Stimulated activated CD8-positive, alpha-beta memory T cell treated with anti-CD3 and anti-CD28 coated beads, Interleukin-2, amount 100 ng/mL, for 48 hours (primary cell): ENCODE measurements around the gene PPP6R3.
"Not testable (repeated sequence)": the region's sequence is repeated elsewhere in the genome, so short reads cannot be mapped to it uniquely, and the experiment has no call there.

Source experiments
- DNase-seq, 2 donors: peaks; one replicate each; pipeline ENCODE4 v3.0.0-alpha.2; 2020; ENCODE audit warnings: low read depth in 2 of 2

Gene PPP6R3

GRCh38 chr11:68598816-68599653 lies 138.5 kb downstream of the PPP6R3 start:
- DNase-seq = no peak

DNA sequence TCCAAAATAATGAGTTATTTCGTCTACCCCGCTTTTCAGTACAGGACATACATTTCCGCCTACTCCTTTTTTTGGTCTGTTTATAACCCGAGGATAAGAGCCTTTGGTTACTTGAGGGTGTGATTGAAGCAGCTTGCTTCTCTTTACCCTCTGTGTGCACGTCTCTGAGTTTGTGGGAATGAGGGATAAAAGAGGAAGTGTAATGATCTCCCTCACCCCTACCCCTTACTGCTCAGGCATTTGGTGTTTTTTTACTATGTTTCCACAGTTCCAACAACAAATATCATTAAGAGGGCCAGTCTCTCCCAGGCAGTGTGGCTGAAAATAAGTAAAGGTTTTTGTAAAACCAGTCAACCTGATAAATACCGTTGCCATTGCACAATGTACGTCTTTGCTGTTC lies 140.6 kb downstream of the PPP6R3 start:
- DNase-seq = no peak

DNA sequence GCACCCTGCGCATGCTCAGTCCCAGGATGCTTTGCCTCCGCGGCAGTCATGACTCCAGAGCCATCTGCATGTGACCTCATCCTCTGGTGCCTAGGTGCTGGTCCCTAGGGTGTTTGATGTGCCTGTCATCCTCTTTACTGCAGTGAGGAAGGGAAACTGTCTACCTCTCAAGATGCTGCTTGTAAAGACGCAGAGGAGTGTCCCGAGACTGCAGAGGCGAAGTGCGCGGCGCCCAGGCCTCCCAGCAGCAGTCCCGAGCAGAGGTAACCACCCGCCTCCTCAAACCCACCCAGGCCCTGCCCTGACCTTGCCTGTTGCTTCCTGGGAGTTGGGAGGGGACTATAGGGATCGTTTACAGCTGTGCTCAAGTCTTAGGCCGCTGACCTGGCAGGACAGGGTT lies 149.2 kb downstream of the PPP6R3 start:
- no peak for DNase-seq

GRCh38 chr11:68610452-68611116 lies 150.0 kb downstream of the PPP6R3 start:
- no peak for DNase-seq

DNA sequence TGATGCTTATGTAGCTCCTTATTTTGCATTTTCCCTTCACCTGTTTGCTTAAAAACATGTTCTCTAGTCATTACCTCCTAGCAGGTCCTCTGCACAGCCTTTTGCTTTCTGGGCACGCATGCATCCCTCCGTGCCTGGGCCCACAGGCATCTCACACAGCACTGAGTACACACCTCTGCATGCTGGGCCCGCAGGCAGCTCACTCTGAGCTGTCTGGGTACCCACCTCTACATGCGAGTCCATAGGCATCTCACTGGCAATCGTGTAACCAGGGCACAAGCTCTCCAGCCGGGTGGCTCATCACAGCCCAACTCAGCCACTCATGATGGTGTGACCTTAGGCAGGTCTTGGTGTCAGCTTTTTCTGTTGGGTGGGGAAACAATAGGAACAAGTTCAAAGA lies 155.1 kb downstream of the PPP6R3 start:
- DNase-seq = no peak

GRCh38 chr11:68617925-68618809 lies 157.6 kb downstream of the PPP6R3 start:
- DNase-seq = no peak

DNA sequence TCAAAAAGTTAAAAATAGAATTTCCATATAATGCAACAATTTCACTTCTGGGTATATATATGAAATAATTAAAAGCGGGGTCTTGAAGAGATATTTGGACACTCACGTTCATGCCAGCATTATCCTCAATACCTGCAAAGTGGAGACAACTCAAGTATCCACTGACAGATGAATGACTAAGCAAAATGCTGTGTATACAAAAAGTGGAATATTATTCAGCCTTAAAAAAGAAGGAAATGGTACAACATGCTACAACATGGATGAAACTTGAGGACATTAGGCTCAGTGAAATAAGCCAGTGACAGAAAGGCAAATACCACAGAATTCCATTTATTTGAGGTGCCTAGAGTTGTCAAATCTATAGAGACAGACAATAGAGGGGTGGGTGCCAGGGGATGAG lies 161.3 kb downstream of the PPP6R3 start:
- DNase-seq = no peak

GRCh38 chr11:68623706-68624105 lies 163.2 kb downstream of the PPP6R3 start:
- not testable (repeated sequence) for DNase-seq

GRCh38 chr11:68625069-68625468 lies 164.5 kb downstream of the PPP6R3 start:
- DNase-seq = not testable (repeated sequence)

GRCh38 chr11:68626236-68626635 lies 165.7 kb downstream of the PPP6R3 start:
- not testable (repeated sequence) for DNase-seq

DNA sequence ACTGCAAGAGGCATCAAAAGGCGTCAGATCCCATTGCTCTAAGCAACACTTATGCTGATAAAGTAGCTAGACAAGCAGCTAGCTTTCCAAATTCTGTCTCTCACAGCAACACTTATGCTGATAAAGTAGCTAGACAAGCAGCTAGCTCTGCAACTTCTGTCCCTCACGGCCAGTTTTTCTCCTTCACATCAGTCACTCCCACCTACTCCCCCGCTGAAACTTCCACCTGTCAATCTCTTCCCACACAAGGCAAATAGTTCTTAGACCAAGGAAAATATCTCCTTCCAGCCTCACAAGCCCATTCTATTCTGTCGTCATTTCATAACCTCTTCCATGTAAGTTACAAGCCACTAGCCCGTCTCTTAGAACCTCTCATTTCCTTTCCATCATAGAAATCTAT lies 168.3 kb downstream of the PPP6R3 start:
- not testable (repeated sequence) for DNase-seq

GRCh38 chr11:68632375-68632774 lies 171.8 kb downstream of the PPP6R3 start:
- DNase-seq = not testable (repeated sequence)

DNA sequence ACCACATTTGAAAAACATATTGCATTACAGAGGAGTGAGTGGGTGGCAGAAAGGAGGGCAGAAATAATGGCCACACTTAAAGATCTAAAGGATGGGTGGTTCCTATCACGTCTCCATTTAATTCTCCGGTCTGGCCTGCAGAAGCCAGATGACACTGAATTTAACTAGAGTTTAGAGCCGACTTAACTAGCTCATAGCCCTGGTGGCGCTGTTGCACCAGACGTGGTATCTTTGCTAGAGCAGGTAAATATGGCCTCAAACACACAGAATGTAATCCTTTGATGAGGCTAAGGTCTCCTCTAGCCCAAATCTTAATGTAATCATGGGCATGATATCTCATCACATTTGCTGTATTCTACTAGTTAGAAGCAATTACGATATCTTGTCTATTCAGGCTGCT lies 172.2 kb downstream of the PPP6R3 start:
- peak; percentile 8 to 23 for DNase-seq

DNA sequence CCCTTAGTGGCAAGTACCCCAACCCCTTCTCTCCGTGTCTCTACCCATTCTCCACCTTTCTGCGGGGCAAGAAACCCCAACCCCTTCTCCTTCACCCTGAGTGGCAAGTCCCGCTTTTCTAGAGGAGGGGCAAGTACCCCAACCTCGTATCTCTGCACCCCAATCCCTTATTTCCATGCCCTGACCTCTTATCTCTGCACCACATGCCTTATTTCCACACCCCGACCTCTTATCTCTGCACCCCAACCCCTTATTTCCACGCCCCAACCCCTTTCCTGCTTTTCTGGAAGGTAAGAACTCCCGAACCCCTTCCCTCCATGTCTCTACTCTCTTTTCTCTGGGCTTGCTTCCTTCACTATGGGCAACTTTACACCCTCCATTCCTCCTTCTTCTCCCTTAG lies 174.1 kb downstream of the PPP6R3 start:
- not testable (repeated sequence) for DNase-seq

- DNase-seq = not testable (repeated sequence)
Measured at GRCh38 chr11:68635172-68635571, 174.6 kb downstream of the PPP6R3 start.

DNA sequence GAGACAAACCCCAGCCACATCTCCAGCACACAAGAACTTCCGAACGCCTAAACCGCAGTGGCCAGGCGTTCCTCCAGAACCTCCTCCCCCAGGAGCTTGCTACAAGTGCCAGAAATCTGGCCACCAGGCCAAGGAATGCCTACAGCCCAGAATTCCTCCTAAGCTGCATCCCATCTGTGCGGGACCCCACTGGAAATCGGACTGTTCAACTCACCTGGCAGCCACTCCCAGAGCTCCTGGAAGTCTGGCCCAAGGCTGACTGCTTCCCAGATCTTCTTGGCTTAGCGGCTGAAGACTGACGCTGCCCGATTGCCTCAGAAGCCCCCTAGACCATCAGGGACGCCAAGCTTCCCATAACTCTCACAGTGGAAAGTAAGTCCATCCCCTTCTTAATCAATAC lies 175.3 kb downstream of the PPP6R3 start:
- DNase-seq = not testable (repeated sequence)

DNA sequence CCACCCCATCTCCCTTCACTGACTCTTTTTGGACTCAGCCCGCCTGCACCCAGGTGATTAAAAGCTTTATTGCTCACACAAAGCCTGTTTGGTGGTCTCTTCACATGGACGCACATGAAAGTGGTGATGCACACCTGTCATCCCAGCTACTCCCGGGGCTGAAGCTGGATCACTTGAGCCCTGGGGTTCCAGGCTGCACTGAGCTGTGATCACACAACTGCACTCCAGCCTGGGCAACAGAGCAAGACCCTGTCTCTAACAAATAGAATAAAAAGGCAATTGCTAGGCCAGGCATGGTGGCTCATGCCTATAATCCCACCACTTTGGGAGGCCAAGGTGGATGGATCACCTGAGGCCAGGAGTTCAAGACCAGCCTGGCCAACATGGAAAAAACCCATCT lies 178.8 kb downstream of the PPP6R3 start:
- not testable (repeated sequence) for DNase-seq

GRCh38 chr11:68641880-68642279 lies 181.3 kb downstream of the PPP6R3 start:
- no peak for DNase-seq

DNA sequence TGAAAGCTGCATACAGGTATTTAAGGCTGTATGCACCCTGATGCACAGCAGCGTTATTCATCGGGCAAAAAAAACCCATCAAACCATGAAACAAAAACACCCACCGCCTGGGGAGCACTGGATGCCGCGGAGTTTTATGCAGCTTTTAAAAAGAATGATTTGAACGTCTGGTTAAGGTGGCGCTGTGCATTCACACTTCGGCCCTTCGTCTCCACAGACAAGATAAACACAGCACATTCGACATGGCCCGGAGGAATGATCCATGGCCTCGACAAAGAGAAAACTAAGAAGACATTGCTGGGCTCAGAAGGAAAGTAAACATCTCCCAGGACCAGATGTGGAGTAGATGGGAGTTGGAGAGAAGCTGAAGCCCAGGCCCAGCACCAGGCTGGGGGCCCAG lies 183.0 kb downstream of the PPP6R3 start:
- DNase-seq = no peak

DNA sequence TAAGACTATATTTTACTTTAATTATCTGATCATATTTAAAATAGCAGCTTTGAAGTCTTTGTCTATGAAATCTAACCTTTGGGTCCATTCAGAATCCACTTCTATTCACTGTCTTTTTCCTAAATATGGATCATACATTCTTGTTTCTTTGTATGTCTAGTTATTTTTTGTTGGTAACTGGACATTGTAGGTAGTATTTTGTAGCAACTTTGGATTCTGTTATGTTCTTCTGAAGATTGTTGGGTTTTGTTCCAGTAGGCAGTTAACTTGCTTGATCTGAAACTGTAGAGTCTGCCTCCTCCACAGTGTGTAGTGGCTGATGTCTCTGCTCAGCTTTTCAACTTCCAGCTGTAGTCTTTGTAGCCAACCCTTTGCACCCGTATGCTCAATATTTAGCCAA lies 186.3 kb downstream of the PPP6R3 start:
- DNase-seq = no peak

DNA sequence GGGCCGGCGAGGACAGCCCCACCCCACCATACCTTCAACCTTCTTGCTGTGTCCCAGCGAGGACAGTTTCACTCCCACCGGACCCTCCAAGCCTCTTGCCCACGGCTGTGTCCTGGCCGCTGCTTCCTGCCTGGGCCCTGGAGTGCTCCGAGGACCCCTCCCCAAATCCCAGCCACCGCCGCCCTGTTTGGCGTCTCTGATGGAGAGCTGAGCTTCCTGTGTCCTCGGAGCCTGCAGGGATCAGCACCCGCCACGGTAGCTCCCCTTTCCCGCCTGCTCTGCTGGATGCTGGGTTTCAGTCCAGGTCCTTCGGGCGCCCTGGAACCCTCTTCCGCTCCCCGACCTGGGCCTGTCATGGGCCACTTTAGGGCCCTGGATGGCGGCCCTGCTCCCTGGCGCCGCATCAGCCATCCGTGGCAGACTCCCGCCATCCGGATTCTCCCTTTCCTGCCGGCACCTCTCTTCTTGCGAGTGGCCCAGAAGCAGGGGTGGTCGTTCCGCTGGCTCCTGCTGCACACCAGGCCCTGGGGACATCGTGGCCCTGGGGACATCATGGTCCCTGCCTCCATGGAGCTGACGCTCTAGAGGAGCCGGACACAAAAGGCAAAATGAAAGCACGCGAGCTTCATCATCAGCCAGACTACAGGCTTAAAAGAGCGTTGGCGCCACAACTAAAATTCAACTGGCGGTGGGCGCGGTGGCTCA lies 189.5 kb downstream of the PPP6R3 start:
- no peak for DNase-seq

DNA sequence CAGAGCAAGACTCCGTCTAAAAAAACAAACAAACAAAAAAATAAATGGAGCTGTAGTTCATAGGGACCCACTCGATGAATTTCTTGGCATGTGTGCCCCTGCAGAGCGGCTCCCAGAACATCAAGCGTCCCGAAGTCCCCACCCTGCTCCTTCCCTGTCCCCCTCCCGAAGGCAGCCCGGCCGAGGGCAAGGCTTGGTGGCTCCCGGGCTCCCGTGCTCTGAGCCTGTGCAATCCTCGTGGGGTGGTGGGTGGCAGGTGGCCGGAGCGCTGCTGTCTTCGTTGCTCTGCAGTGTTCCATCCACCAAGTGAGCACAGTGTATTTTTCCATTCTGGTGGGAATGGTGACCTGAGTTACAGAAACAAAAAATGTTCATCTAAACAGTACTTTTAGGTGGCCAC lies 190.2 kb downstream of the PPP6R3 start:
- DNase-seq = no peak
